GM10248 (cell line): ENCODE results near the gene KLF11.
"Not testable (repeated sequence)": the region's sequence is repeated elsewhere in the genome, so short reads cannot be mapped to it uniquely, and the experiment has no call there.

Experiments
- CTCF ChIA-PET: fragments of 300-600 bp; sonication (Branson Sonifier 250); formaldehyde crosslinking; extraction: SDS; loops from one replicate; lab custom pipeline; 2021; ENCODE audit warnings: antibody characterized with exemption; lab: Yijun Ruan, JAX
- POLR2A ChIA-PET: fragments of 350-650 bp; sonication (Branson Sonifier 250); formaldehyde crosslinking; extraction: SDS; loops from one replicate; lab custom pipeline; 2020; ENCODE audit warnings: antibody characterized with exemption; lab: Yijun Ruan, JAX
- DNase-seq: peaks from one replicate; pipeline ENCODE4 v3.0.0; 2012; ENCODE audit errors: extremely low spot score
- TF ChIP-seq, protein P1 (sequence below): IDR thresholded peaks from 2 replicates; pipeline ENCODE4 v1.5.1; 2012; ENCODE audit warnings: mild to moderate bottlenecking, low read depth; ENCODE audit errors: extremely low read depth, missing control alignments, control extremely low read depth

The KLF11 gene

DNA sequence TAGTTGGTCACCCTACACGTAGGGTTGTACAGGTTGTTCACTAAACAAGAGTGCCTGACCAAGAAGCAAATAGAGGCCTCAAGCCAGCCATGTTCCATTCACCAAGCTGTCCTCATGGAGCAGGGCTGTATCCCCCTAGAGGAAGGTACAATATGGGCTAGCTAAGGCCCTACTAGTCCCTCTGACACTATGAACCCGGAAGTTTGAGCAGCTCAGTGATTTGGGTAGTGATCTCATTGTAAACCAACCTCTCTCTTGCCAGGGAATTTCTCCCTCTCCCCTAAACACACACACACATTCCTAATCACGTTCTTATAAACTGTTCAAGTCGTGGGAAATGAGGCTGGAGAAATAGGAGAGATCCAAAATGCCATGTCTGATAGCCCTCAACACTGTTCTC, 43.6 kb downstream of the KLF11 start:
- no peak for DNase-seq
- TF ChIP-seq, protein P1, sequence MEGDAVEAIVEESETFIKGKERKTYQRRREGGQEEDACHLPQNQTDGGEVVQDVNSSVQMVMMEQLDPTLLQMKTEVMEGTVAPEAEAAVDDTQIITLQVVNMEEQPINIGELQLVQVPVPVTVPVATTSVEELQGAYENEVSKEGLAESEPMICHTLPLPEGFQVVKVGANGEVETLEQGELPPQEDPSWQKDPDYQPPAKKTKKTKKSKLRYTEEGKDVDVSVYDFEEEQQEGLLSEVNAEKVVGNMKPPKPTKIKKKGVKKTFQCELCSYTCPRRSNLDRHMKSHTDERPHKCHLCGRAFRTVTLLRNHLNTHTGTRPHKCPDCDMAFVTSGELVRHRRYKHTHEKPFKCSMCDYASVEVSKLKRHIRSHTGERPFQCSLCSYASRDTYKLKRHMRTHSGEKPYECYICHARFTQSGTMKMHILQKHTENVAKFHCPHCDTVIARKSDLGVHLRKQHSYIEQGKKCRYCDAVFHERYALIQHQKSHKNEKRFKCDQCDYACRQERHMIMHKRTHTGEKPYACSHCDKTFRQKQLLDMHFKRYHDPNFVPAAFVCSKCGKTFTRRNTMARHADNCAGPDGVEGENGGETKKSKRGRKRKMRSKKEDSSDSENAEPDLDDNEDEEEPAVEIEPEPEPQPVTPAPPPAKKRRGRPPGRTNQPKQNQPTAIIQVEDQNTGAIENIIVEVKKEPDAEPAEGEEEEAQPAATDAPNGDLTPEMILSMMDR: no peak
- ChIA-PET POLR2A (no interaction called here), CTCF (interaction anchor here (1.2 to 21.6 kb wide), 4 partner anchors 10 to 348 kb away, joined by 3 to 390 read pairs (median 9); partner anchors contain the start of gene CYS1)

DNA sequence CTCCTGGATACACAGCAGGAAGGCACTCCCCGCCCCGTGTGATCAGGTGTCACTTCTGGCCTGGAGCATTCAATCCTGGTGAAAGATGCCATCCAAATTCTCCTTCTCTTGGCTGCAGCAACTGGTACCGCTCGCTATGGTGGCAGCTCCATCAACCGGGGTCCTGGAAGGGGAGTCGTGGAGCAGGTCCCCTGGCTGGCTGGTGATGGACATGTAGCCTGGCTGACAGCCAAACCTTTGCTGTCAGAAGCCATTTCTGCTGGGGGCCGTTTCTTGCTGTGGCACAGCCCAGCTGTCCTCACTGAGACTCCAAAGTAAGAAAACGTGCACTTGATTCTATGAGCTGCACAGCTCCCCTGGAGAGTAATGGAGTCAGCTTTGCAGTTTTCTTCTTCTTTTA, 44.0 kb downstream of the KLF11 start:
- no peak for DNase-seq
- ChIA-PET CTCF (interaction anchor here (1.2 to 21.6 kb wide), 4 partner anchors 9 to 348 kb away, joined by 3 to 390 read pairs (median 9); partner anchors contain the start of gene CYS1), POLR2A (no interaction called here)
- TF ChIP-seq, protein P1: no peak

DNA sequence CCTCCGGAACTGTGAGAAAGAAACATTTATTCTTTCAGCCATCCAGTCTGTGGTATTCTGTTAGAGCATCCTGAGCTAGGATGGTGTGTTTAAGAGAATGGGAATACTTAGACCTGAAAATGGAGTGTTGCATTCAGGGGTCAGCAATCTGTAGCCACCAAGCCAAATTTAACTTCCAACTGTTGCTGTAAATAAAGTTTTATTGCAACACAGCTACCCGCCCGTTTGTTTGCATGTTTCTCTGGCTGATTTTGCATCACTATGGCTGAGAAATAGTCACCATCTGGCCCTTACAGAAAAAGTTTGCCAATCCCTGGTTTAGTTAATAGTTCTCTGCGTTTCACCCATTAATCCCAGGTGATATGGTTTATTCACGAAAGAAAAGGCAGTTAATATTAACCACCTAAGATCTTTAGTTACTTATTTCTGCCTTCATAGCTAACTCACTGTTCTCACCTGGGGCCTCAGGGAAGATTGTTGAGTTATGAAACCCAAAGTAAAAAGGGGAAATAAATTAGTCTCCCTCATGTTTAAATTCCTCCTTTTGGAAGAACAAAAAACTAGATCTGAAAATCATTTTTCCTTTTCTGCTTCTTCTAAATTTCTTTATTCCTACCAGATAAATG, 46.3 kb downstream of the KLF11 start:
- no peak for DNase-seq
- TF ChIP-seq, protein P1: no peak
- ChIA-PET CTCF (interaction anchor here (1.2 to 21.6 kb wide), 5 partner anchors 8 to 320 kb away, joined by 4 to 390 read pairs (median 5); partner anchors contain the start of gene CYS1), POLR2A (no interaction called here)

DNA sequence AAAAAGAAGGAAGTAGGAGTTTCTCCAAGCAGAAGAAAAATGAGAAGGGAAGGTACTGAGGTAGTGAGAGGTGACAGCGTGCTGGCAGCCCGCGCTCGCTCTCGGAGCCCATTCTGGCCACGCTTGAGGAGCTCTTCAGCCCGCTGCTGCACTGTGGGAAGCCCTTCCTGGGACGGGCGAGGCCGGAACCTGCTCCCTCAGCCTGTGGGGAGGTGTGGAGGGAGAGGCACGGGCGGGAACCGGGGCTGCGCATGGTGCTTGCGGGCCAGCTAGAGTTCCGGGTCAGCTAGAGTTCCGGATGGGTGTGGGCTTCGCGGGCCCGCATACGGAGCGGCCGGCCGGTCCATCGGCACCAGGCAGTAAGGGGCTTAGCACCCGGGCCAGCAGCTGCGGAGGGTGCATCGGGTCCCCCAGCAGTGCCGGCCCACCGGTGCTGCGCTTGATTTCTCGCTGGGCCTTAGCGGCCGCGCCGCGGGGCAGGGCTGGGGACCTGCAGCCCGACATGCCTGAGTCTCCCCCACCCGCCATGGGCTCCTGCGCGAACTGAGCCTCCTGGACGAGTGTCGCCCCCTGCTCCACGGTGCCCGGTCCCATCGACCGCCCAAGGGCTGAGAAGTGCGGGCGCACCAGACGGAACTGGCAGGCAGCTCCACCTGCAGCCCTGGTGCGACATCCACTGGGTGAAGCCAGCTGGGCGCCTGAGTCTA, 48.0 kb downstream of the KLF11 start:
- CTCF ChIA-PET: interaction anchor here (1.0 to 21.6 kb wide), 8 partner anchors 11 to 344 kb away, joined by 4 to 390 read pairs (median 6); partner anchors contain the start of gene CYS1
- POLR2A ChIA-PET: no interaction called here
- no peak for DNase-seq
- TF ChIP-seq, protein P1: peak; percentile 14

DNA sequence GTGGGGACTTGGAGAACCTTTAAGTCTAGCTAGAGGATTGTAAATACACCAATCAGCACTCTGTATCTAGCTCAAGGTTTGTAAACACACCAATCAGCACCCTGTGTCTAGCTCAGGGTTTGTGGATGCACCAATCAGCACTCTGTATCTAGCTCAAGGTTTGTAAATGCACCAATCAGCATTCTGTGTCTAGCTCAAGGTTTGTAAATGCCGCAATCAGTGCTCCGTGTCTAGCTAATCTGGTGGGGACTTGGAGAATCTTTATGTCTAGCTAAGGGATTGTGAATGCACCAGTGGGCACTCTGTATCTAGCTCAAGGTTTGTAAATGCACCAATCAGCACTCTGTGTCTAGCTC, 48.5 kb downstream of the KLF11 start:
- DNase-seq, POLR2A ChIA-PET: not testable (repeated sequence)
- CTCF ChIA-PET: interaction anchor here (1.0 to 21.6 kb wide), 9 partner anchors 10 to 343 kb away, joined by 3 to 390 read pairs (median 4); partner anchors contain the start of gene CYS1

DNA sequence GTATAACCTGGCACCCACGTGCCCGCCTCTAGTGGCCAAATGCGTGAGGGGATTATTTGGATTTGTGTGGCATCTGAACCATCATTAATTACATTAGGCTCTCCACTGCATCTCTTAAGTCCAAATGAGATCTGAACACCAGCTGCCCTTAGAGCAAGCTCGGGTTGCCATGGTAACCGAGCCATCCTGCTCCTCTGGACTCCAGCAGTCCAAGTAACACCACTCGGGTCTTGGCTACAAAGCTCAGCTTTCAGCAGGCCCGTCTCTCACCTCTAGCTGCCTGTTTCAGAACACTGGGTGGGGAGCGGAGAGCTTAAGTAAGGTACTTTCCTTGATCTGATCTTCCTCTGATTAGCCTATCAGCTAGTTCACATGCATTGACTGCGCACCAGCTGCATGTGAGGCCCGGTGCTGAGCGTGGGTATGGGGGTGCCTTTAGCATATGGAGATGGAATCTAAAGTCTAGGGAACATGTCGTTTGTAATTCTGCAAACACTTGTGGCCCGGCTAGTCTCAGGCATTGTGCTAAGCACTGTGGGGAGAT, 51.0 kb downstream of the KLF11 start:
- no peak for DNase-seq
- ChIA-PET POLR2A (no interaction called here), CTCF (interaction anchor here (0.9 to 21.6 kb wide), 6 partner anchors 20 to 341 kb away, joined by 3 to 390 read pairs (median 3); partner anchors contain the start of gene CYS1)
- TF ChIP-seq, protein P1: no peak
